B cell (primary cell): Measurements from ENCODE around the gene WWTR1. TPM values are rescaled to one million over a fixed set of nuclear protein-coding genes. Genes with fewer than 3 reads are reported as not detected.

Experiments used
- ATAC-seq: fragments of 200-7000 bp; cut with Tn5 transposase; one replicate; pipeline ENCODE4 v1.10.0; 2021; ENCODE audit warnings: low read depth, mild to moderate bottlenecking, moderate number of reproducible peaks, moderate library complexity
- CTCF ChIA-PET: fragments of 350-600 bp; sonication (Branson Sonifier 250); formaldehyde crosslinking; loops from one replicate; lab custom pipeline; 2021; ENCODE audit warnings: antibody characterized with exemption, inconsistent platforms; lab: Charles Lee
- POLR2A ChIA-PET: fragments of 350-600 bp; sonication (Branson Sonifier 250); formaldehyde crosslinking; loops from one replicate; lab custom pipeline; 2021; ENCODE audit warnings: antibody characterized with exemption; lab: Charles Lee
- DNase-seq: peaks from one replicate; pipeline ENCODE4 v3.0.0; 2013
- H2AFZ ChIP-seq: 2 replicates; pipeline ENCODE4 v1.6.1; 2012; ENCODE audit warnings: mild to moderate bottlenecking, low read depth, low read length; ENCODE audit not compliant: insufficient read depth, poor library complexity, severe bottlenecking
- H3K27ac ChIP-seq, 2 donors: 1 replicate in 1 of 2; 2 replicates in 1 of 2; pipeline ENCODE4 v1.5.1; 2012 to 2013; ENCODE audit warnings: low read length in 2 of 2, mild to moderate bottlenecking in 2 of 2, moderate library complexity in 1 of 2
- H3K27me3 ChIP-seq, 4 experiments: fragments of 200-600 bp in 1 of 4; sonication (generic) in 1 of 4; replicated peaks in 1 of 4; 1 replicate in 2 of 4; 2 replicates in 2 of 4; pipeline versions ENCODE4 v1.6.1 to v1.7.0; 2013 to 2016; ENCODE audit warnings: low read length in 3 of 4, mild to moderate bottlenecking in 2 of 4, mixed read lengths in 1 of 4, moderate library complexity in 1 of 4; ENCODE audit not compliant: insufficient read depth in 4 of 4, control insufficient read depth in 3 of 4; ENCODE audit errors: control extremely low read depth in 1 of 4
- H3K36me3 ChIP-seq, 2 experiments: replicated peaks in 1 of 2; 1 replicate in 1 of 2; 2 replicates in 1 of 2; pipeline versions ENCODE4 v1.6.1 to v1.7.1; 2013; ENCODE audit warnings: low read length in 1 of 2; ENCODE audit not compliant: insufficient read depth in 2 of 2, control insufficient read depth in 1 of 2; ENCODE audit errors: control extremely low read depth in 1 of 2, extremely low read depth in 1 of 2
- H3K4me1 ChIP-seq, 2 donors: fragments of 200-600 bp in 1 of 2; sonication (generic) in 1 of 2; 1 replicate in 1 of 2; 2 replicates in 1 of 2; pipeline versions ENCODE4 v1.5.1 to v1.6.1; 2013 to 2017; ENCODE audit warnings: low read length in 2 of 2; ENCODE audit not compliant: control insufficient read depth in 2 of 2, insufficient read depth in 2 of 2
- H3K4me2 ChIP-seq: replicated peaks from 2 replicates; pipeline ENCODE3; 2012; ENCODE audit warnings: mild to moderate bottlenecking, low read depth, low read length; ENCODE audit not compliant: poor library complexity, severe bottlenecking
- H3K4me3 ChIP-seq, 5 experiments: fragments of 200-600 bp in 1 of 5; sonication (generic) in 1 of 5; 1 replicate in 3 of 5; 2 replicates in 2 of 5; pipeline versions ENCODE4 v1.5.1 to v1.7.0; 2011 to 2016; ENCODE audit warnings: low read length in 4 of 5, mild to moderate bottlenecking in 4 of 5, low read depth in 2 of 5, control low read depth in 1 of 5, moderate library complexity in 1 of 5; ENCODE audit not compliant: insufficient read depth in 1 of 5; ENCODE audit errors: control extremely low read depth in 1 of 5, extremely low read depth in 1 of 5
- H3K79me2 ChIP-seq: fragments of 200-600 bp; sonication (generic); one replicate; pipeline ENCODE4 v1.6.0; 2016; ENCODE audit warnings: low read length; ENCODE audit not compliant: control insufficient read depth, insufficient read depth
- H3K9ac ChIP-seq: fragments of 200-600 bp; sonication (generic); 2 replicates; pipeline ENCODE4 v1.6.1; 2017; ENCODE audit warnings: mild to moderate bottlenecking, low read length, moderate library complexity
- H3K9me3 ChIP-seq, 3 donors: one replicate each; pipeline versions ENCODE4 v1.6.1 to v1.7.1; 2013; ENCODE audit warnings: low read length in 2 of 3; ENCODE audit not compliant: control insufficient read depth in 2 of 3, insufficient read depth in 1 of 3; ENCODE audit errors: control extremely low read depth in 1 of 3
- H4K20me1 ChIP-seq: 2 replicates; pipeline ENCODE4 v1.6.0; 2012; ENCODE audit warnings: mild to moderate bottlenecking, low read length; ENCODE audit not compliant: insufficient read depth, control insufficient read depth, poor library complexity, severe bottlenecking
- H3K27ac Mint-ChIP-seq: one replicate; pipeline ENCODE4 v1.8.0; 2021; ENCODE audit warnings: mixed read lengths
- H3K27me3 Mint-ChIP-seq: one replicate; pipeline ENCODE4 v1.8.0; 2021; ENCODE audit warnings: mixed read lengths
- H3K4me1 Mint-ChIP-seq: one replicate; pipeline ENCODE4 v1.8.0; 2021; ENCODE audit warnings: mixed read lengths
- H3K4me3 Mint-ChIP-seq: one replicate; pipeline ENCODE4 v1.8.0; 2021; ENCODE audit warnings: mixed read lengths
- H3K9me3 Mint-ChIP-seq: one replicate; pipeline ENCODE4 v1.8.0; 2022; ENCODE audit warnings: mixed read lengths; ENCODE audit not compliant: insufficient read depth
- CTCF ChIP-seq: fragments of 200-600 bp; IDR thresholded peaks from one replicate; pipeline ENCODE4 v1.8.0; 2022; ENCODE audit warnings: antibody characterized with exemption, mild to moderate bottlenecking
- EZH2 ChIP-seq: IDR thresholded peaks from 2 replicates; pipeline ENCODE4 v1.6.1; 2012; ENCODE audit warnings: borderline replicate concordance, low read depth, mild to moderate bottlenecking, moderate library complexity, low read length; ENCODE audit not compliant: insufficient read depth, poor library complexity, severe bottlenecking
- WGBS: methylation state at CpG from one replicate; pipeline ENCODE4 v1.1.5; 2013; ENCODE audit warnings: missing lambda C conversion rate; ENCODE audit not compliant: insufficient coverage; 5-methylcytosine and 5-hydroxymethylcytosine counted together
- intact Hi-C: fragments of 100-400 bp; cut with micrococcal nuclease; formaldehyde crosslinking; loops from one replicate; pipeline ENCODE4 v1.10.0; 2022
- polyA plus RNA-seq: library from polyadenylated mRNA; depleted of rRNA; stranded (reverse); fragments of >200 nt; gene quantifications from 2 replicates; pipeline ENCODE4 v1.2.3, GENCODE V29; 2012
- total RNA-seq, 2 donors: library from RNA; stranded (reverse); fragments of 120-200 nt in 1 of 2; gene quantifications; 1 replicate in 1 of 2; 2 replicates in 1 of 2; pipeline versions ENCODE4 v1.2.3 to v1.2.4, GENCODE V29; 2013 to 2022

WWTR1 gene
- total and polyA plus RNA-seq, 2 donors (not counting 1 experiment from before 2014, with no cell fraction given), result 0.79 to 2.3 TPM

- intact Hi-C loops, result no loop called here
- no peaks in the 10 kb centered on the region for H3K27me3 Mint-ChIP-seq
- POLR2A ChIA-PET, result no interaction called here
- H4K20me1 ChIP-seq, result no peaks in the 10 kb centered on the region
- no peak overlapping the region for H3K27ac Mint-ChIP-seq
- ATAC-seq (no peak), DNase-seq (no peak)
- no peak overlapping the region for H2AFZ ChIP-seq
- no peaks in the 10 kb centered on the region for H3K9me3 Mint-ChIP-seq
- H3K9me3 ChIP-seq, result no peaks in the 10 kb centered on the region
- no peaks in the 10 kb centered on the region for H3K36me3 ChIP-seq
- H3K4me1 Mint-ChIP-seq, result peaks cover 11% of the 10 kb centered on the region
- H3K4me3 ChIP-seq, result no peak overlapping the region
- CTCF ChIA-PET, result interaction anchor here (0.7 kb wide), 1 partner anchor 155 kb away, joined by 3 read pairs; no protein-coding TSS in a partner anchor
- TF ChIP-seq CTCF (no peak), EZH2 (no peak)
- no peak overlapping the region for H3K27ac ChIP-seq
- 89% methylated on average over 1 of the region's 4 CpGs for WGBS
- no peak overlapping the region for H3K9ac ChIP-seq
- H3K4me3 Mint-ChIP-seq, result no peak overlapping the region
- H3K27me3 ChIP-seq, result no peaks in the 10 kb centered on the region
- no peak overlapping the region for H3K4me2 ChIP-seq
- no peaks in the 10 kb centered on the region for H3K79me2 ChIP-seq
- peaks cover 7 to 8% of the 10 kb centered on the region in 2 donors for H3K4me1 ChIP-seq
Observed at GRCh38 chr3:149534082-149534481, 123.7 kb downstream of the WWTR1 start.

GRCh38 chr3:149532489-149533180 is 125.2 kb downstream of the WWTR1 start:
- peak overlapping the region in 3 of 5 experiments; percentile 7 to 42 (median 30) for H3K4me3 ChIP-seq
- ATAC-seq, result no peak
- peak overlapping the region; percentile 52 for H3K9ac ChIP-seq
- 13% methylated on average over 6 of the region's 8 CpGs for whole genome bisulfite sequencing
- no peaks in the 10 kb centered on the region for H4K20me1 ChIP-seq
- H3K27ac ChIP-seq, result peak overlapping the region in 1 of 2 donors; percentile 24
- DNase-seq, result peak; percentile 15
- ChIA-PET POLR2A (no interaction called here), CTCF (no interaction called here)
- no peaks in the 10 kb centered on the region for H3K27me3 Mint-ChIP-seq
- peaks cover 7 to 8% of the 10 kb centered on the region in 2 donors for H3K4me1 ChIP-seq
- peak overlapping the region; percentile 70 for H3K4me2 ChIP-seq
- intact Hi-C loops, result no loop called here
- peak overlapping the region; percentile 81 for H2AFZ ChIP-seq
- H3K4me3 Mint-ChIP-seq, result peak overlapping the region; percentile 55
- no peaks in the 10 kb centered on the region for H3K27me3 ChIP-seq
- H3K9me3 Mint-ChIP-seq, result no peaks in the 10 kb centered on the region
- H3K4me1 Mint-ChIP-seq, result peaks cover 11% of the 10 kb centered on the region
- no peaks in the 10 kb centered on the region for H3K36me3 ChIP-seq
- H3K79me2 ChIP-seq, result no peaks in the 10 kb centered on the region
- no peaks in the 10 kb centered on the region for H3K9me3 ChIP-seq
- TF ChIP-seq EZH2 (no peak), CTCF (no peak)
- no peak overlapping the region for H3K27ac Mint-ChIP-seq
